ENCODE measurements around the gene ING1.
"Not testable (repeated sequence)": the region's sequence is repeated elsewhere in the genome, so short reads cannot be mapped to it uniquely, and the experiment has no call there.

Gene ING1

GRCh38 chr13:110719036-110719710 lies 5.7 kb downstream of the ING1 start:
- DNase-seq: no peak

GRCh38 chr13:110722971-110723370 lies 9.5 kb downstream of the ING1 start:
- no peak for DNase-seq

GRCh38 chr13:110723598-110723997 lies 10.1 kb downstream of the ING1 start:
- no peak for DNase-seq

- not testable (repeated sequence) for DNase-seq
These were observed 12.7 kb downstream of the ING1 start for GRCh38 chr13:110726153-110726552.

GRCh38 chr13:110726726-110727125 lies 13.2 kb downstream of the ING1 start:
- no peak for DNase-seq

- DNase-seq: no peak
These were observed 17.6 kb downstream of the ING1 start for GRCh38 chr13:110731072-110731471.

GRCh38 chr13:110734561-110734960 lies 21.1 kb downstream of the ING1 start:
- no peak for DNase-seq

GRCh38 chr13:110737555-110737954 lies 24.1 kb downstream of the ING1 start:
- no peak for DNase-seq

- DNase-seq: no peak
These were observed 30.2 kb downstream of the ING1 start for GRCh38 chr13:110743687-110744086.

- no peak for DNase-seq
These were observed 32.9 kb downstream of the ING1 start for GRCh38 chr13:110746438-110746837.

GRCh38 chr13:110748271-110748670 lies 34.8 kb downstream of the ING1 start:
- DNase-seq: no peak

- DNase-seq: peak; percentile 1
These were observed 42.7 kb downstream of the ING1 start for GRCh38 chr13:110756219-110756631.

- no peak for DNase-seq
These were observed 43.8 kb downstream of the ING1 start for GRCh38 chr13:110757296-110757695.

GRCh38 chr13:110758195-110758805 lies 44.8 kb downstream of the ING1 start:
- no peak for DNase-seq

GRCh38 chr13:110759710-110760109 lies 46.2 kb downstream of the ING1 start:
- DNase-seq: no peak

GRCh38 chr13:110760611-110761010 lies 47.1 kb downstream of the ING1 start:
- no peak for DNase-seq

GRCh38 chr13:110766671-110767430 lies 53.4 kb downstream of the ING1 start:
- DNase-seq: no peak

- DNase-seq: no peak
These were observed 54.0 kb downstream of the ING1 start for GRCh38 chr13:110767476-110767875.

GRCh38 chr13:110769097-110769496 lies 55.6 kb downstream of the ING1 start:
- DNase-seq: no peak

GRCh38 chr13:110770678-110771077 lies 57.2 kb downstream of the ING1 start:
- no peak for DNase-seq

GRCh38 chr13:110771194-110771593 lies 57.7 kb downstream of the ING1 start:
- peak; percentile 81 for DNase-seq

GRCh38 chr13:110772091-110772984 lies 58.8 kb downstream of the ING1 start:
- DNase-seq: no peak
